ENCODE results near the gene ASPG.
A peak's percentile ranks its signal among the peaks of the same experiment; 100 is the strongest.
"Not testable (repeated sequence)": the region's sequence is repeated elsewhere in the genome, so short reads cannot be mapped to it uniquely, and the experiment has no call there.

The ASPG gene

DNA sequence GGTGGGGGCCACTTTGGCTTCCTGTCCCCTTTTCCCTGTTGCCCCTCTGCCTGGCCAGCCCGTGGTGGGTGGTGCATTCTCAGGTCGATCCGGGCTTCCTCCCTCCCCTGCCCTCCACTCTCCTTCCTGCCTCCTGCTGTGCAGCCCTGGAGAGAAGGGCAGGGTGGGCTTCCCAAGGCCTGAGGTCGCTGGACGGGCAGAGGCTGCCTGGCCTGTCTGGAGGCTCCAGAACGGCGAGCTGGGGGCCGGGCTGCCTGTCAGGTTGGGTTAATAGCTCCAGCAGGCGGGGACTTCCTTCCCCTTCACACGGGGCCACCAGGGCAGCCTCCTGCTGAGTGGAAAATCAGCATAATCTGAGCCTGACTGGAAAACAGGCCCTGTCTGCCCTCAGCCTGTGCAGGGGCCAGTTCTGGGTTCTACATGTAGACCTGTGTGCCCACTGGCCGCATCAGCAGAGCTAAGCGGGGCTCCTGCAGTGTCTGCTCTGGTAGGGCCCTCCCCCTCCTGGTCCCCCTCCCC, 64.2 kb downstream of the ASPG start:
- DNase-seq: peak; percentile 73

DNA sequence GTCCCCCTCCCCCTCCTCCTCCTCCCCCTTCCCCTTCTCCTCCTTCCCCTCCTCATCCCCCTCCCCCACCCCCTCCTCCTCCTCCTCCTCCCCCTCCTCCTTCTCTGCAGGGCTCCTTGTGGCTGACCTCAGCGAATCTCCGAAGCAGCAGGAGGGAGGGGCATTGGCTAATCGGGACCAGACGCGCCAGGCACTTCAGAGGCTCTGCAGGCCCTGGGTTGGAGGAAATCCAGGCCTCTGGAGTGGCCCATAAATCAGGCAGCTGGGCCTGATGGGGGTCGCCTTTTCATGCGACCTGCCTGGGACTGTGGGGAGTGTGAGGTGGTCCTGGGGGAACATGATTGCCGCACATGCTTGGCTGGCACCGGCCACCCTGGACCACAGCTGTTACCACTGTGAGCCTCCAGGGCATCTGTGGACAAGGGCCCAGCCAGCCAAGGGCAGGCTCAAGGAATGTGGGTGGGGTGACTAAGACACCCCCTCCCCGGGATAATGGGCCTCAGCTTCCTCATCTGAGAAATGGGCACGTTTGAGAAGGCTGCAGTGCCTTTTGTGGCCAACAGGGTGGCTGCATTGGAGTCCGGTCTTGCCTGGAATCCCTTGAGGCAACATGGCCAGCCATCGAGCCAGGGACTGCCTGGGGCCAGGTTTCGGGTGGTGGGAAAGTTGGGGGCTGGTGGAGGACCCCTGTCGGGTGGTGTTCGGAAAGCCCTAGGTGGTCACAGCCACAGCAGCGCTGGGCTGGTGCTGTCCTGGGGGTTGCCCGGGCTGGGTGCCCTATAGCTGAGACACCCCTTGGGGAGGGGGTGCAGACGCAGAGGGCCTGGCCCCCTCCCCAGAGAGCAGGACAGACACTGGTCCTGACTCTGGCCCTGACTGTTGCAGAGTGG, 64.9 kb downstream of the ASPG start:
- DNase-seq: peak; percentile 81

DNA sequence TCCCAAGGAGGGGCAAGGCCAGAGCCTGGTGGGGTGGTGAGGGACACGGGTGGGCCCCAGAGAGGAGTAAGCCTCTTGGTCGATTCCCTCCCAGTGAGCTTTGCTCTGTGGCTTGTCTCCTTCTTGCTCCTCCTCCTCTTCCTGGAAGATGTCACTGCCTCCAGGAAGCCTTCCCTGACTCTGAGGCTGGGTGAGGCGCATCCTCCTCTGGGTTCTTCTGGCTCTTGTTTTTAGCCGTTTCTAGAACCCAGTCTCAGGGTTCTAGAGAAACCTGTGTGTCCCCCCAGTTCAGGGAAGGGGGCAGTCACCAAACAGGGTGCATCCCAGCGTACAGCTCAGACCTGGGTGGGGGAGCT, 65.5 kb downstream of the ASPG start:
- DNase-seq: no peak

DNA sequence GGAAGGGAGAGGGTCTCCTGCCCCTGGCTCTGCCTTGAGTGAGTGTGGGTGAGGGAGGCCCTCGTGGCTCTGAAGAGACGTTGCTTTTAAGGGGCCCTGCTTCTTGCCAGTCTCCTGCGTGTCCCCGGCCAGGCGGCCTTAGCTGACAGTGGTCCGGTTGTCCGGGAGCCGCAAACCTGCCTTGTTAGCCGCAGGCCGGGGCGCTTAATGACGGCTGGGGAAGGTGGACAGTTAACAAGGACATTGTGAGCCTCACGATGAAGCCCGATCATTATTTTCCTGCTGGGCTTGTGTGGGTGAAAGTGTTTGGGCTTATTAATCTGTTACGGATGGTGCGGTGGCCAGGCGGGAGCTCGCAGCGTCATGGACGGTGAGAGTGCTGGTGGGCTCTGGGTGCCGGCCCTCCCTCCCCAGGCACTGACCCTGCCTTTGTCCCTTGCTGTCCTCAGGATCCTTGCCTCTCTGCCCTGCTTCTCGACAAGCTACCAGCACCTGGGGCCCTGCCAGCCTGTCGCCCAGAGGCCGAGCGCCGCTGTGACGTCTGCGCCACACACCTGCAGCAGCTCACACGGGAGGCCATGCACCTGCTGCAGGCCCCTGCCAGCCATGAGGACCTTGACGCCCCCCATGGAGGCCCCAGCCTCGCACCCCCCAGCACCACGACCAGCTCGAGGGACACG, 66.2 kb downstream of the ASPG start:
- DNase-seq: no peak

DNA sequence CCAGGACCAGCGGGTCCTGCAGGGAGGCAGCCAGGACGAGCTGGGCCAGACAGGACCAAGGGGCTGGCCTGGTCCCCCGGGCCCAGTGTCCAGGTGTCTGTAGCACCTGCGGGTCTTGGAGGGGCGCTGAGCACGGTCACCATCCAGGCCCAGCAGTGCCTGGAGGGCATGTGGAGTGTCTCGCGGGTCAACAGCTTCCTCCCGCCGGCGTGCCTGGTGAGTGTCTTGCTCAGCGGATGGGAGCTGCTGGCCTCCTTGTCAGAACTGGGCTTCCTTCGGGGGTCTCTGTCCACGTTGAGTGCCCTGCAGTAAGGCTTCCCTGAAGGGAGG, 66.7 kb downstream of the ASPG start:
- DNase-seq: no peak

DNA sequence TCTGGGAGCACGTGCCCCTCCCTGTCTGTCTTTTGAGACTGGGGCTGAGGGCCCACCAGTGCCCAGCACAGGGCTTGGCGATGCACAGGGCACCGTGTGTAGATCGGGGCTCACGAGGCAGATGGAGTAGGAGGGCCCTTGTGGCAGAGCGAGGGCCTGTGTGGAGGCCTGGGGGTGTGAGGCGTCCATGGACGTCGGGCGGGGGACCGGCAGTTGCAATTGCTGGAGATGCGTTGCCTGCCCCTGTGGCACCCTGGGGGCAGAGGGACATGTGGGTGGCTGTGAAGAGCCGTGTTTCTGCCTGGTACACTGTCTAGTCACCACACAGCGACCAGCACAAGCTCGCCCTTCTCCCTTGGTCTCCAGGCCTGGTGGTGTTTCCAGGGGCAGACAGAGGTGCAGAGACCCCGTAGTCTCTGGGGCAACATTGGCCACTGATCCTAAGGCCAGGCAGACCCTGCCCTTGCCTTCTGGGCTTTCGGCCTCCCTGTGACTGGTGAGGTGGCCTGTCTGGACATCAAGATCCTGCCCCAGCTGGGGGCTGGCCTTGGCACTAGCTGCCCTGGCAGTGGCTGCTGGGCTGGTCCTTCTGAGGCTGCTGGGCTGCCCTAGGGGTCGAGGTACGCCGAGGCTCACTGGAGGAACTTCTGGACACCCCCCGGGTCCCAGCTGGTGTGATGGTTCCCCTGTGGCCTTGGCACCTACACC, 67.3 kb downstream of the ASPG start:
- DNase-seq: no peak

DNA sequence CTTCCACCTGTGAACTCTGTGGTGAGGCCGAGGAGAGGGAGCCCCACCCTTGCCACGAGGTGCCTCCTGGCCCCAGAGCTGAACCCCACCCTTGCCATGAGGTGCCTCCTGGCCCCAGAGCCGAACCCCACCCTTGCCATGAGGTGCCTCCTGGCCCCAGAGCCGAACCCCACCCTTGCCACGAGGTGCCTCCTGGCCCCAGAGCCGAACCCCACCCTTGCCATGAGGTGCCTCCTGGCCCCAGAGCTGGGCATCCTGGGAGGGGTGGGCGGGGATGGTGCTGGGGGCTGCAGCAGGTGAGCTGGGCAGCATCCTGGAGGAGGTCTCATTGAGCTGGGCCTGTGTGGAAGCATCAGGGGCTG, 67.9 kb downstream of the ASPG start:
- not testable (repeated sequence) for DNase-seq

DNA sequence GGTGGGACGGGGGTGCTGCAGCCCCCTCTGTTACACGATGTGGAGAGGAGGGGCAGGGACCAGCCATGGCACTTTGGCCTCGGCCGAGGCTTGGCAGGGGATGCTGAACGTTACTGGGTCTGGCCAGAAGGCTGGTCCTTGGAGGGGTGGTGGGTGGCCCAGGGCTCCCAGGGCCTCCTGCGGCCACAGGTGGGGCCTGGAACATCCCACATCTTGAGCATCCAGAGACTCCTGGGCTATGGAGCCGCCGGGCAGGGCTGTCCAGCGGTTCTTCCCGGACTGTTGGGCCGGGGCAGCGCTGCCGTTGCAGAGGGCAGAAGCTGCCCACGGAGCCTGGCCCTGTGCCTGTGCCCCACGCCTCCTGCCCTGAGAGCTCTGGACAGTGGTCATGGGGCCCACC, 68.7 kb downstream of the ASPG start:
- no peak for DNase-seq

DNA sequence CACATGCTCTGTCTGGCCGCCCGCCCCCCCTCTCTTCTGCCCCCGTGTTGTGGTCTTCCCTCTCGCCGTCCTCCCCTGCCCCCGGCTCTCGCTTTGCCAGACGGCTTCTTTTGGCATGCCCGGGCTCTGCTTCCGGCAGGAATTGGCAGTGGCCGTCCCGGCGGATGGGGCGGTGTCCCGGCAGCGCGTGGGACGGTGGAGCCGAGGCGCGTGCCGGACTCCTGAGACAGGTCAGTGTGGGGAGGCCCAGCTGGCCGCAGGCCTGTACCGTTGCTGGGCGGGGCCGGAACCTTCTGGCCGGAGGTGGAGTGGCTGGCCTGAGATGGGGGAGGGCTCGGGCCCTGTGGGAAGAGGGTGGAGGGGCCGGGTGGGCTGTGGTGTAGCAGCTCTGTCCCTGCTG, 70.0 kb downstream of the ASPG start:
- DNase-seq: no peak

DNA sequence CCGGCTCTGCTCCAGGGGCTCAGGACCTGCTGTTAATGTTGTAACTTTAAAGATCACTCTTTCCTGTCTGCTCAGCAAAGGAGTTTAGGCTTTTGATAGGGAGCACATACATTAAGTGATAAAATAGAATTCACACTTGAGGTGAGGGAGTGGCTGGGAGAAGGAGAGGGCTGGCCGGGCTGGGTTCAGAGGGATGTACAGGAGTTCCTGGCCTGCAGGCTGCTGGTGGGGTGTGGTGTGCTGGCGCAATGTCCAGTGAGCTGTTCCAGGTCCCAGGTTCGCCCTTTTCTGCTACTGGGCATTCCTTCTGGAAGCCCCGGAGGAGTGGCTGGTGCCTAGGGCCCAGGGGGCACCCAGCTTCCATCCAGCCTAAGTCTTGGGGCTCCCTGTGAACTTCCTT, 70.6 kb downstream of the ASPG start:
- no peak for DNase-seq

DNA sequence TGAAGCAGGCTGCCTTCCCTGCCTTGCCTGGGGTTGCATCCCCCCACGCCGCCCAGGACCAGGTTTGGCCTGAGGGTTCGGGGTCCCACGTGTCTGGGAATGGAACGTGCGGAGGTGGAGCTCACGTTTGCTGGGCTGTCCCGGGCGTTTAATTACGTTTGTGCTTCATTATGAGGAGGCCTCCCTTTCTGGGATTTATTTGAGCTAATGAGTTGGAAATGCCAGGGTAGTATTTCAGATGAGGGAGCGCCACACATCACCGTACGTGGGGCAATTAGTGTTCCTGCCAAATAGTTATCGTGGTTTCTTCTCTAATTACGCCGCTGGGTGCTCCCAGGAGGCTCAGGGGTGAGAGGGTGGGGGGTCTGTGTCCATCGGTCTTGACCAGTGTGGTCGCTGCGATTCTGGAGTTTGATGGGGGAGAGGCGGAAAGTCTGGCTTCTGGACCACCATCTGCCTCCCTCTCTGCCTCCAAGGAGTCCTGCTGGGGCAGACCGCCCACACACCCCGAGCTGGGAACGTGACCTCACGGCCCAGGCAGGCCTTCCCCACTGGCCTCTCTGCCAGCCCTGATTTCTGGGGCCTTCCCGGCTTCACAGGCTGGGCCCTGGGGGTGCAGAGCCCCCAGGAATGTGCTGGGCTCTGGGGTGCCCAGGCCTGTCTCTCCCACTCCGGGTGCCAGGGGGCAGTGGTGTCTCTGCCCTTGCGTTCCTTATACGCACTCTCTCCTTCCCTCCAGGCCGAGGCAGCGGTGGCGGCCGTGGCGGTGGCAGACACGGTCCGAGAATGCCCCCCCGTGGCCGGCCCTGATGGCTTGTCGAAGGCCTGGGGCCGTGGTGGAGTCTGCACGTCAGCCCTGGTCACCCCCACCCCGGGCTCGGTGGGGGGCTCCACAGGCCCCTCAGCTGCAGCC, 71.8 kb downstream of the ASPG start:
- DNase-seq: peak; percentile 31

DNA sequence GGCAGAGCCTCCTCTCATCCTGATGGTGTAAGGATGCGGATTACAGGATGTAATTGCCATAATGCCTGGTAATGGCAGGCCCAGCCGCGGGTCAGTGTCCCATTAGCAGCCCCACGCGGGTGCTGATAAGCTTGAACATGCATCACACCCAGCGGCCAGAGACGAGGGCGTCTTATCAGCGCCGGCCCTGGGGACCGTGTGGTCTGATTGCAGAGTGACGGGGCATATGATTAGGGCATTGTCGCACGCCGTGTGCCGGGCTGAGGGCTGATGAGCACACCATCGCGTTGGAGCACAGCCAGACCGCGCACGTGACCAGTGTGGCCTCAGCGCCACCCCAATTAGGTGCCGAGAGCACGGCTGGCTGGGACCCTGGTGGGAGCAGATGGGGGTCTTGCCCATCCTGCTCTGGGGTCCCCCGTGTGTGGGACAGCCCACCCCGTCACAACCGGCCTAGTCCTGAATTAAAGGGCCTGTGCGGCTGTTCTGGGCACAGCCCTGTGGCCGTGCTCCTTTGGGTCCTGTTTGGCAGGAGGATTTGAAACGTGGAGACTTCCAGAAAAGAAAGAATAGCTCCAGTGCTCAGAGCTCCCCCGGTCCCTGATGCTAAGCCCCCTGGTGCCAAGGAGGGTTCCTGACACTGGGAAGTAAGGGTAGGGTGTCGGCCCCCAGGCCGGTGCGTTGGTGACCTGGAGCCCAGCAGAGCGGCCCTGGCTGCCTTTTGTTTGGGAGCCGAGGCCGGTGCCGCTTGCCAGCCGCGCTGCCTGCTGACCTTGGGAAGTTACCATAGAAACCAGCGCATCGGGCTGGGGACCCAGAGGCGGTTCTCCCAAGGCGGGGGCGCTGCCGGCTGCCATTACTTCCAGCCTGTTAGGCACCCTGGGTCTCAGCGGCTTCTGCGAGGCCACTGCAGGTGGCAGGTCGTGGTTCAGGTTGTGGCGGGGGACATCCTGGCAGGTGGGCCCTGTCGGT, 73.6 kb downstream of the ASPG start:
- no peak for DNase-seq

DNA sequence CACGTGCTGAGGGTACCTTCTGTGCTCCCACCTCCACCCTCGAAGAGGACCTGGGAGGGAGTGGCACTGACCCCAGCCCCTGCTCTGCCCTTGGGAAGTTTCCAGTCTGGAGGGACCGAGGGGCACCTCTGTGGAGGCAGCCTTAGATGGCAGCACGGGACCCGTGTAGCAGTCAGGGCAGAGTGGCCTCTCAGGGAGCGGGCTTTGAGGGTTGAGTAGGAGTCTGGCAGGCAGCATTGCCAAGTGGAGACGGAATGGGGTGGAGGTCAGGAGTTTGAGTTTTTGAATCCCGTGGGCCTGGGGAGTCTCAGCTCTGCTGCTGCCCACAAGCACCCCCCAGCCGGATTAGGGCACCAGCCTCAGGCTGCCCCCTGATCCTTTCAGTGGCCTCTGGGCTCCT, 74.5 kb downstream of the ASPG start:
- DNase-seq: no peak

DNA sequence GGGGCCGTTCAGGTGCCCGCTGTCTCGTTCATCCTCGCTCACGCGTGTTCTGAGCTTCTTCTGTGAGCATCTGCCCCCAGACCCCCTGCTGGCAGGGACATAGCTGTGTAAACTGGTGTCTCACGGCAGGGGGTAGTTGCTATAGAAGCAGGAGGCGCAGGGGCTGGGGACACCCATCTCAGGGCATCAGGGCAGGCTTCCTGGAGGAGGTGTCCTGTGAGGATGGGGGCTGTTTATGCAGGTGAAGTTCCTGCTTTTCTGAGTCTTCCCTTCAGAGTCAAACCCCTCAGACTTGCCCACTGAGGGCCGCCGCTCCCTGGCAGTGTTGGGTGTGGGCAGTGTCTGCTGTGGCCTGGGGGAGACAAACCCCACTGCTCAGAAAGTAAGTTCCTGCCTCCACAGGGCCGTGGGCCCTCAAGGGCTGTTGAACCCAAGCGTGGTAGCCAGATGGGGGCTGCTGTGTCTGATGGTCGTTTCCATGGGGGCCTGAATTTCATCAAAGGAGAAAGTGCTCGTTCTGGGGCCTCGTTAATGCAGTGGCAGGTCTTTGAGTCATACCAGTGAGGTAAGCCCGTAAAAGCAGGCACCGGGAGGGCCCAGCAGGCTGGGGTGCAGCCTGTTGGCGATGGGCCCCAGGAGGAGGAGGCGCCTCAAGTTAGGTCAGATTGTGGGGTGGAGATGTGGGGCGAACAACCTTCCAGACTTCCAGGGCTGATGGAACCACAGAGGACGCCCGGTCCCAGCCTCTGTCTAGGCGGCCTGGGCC, 76.3 kb downstream of the ASPG start:
- DNase-seq: no peak

DNA sequence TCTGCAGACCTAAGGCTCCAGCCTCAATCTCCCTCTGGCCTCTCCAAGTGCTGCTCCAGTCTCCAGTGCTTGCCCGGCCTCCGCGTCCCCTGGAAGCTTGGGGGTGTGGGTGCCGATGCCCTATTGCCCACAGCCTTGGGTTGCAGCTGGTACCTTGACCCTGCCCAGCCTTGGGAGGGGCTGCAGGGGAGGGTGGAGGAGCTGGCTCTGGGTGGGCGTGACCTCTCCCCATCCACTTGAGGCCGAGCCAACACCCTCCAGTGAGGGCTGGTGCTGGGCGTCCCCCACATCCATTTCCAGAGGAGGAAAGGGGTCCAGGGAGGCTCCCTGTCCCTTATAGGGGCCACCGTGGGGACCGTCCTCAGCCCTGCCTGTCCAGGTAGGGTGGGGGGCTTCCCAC, 77.0 kb downstream of the ASPG start:
- DNase-seq: no peak

DNA sequence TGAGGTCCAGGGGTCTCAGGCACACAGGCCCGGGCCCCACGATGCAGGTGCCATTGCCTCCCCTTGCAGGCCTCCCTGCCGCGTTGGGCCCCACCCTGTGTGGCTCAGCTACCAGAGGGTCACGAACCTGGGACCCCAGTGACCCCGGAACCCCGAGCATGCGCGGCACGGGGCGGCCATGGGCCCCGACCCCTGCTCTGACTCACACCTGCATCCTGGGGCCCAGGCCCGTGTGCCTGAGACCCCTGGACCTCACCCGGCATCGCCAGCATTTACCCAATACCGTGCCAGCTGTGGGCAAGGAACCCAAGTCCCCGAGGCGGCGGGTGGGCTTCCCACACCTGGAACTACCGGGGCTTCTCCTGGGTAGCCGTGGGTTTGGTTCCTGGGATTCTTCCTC, 78.0 kb downstream of the ASPG start:
- no peak for DNase-seq

DNA sequence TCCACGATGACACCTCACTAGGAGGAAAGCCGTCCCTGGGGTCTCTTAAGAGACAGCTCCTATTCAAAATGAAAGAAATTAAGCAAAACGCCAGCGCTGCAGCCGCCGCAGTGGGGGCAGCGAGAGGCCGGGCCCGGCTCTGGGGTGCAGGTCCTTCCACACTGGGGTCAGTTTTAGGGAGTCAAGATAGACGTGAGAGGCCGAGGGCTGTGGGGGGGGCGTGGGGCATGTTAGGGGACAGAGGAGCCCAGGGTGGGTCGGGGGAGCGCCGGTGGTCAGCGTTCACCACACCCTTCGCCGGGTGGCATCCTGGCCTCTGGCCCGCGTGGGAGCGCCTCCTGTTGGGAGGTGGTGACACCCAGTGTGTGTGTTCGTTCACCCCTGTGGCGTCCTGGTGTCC, 78.5 kb downstream of the ASPG start:
- no peak for DNase-seq

DNA sequence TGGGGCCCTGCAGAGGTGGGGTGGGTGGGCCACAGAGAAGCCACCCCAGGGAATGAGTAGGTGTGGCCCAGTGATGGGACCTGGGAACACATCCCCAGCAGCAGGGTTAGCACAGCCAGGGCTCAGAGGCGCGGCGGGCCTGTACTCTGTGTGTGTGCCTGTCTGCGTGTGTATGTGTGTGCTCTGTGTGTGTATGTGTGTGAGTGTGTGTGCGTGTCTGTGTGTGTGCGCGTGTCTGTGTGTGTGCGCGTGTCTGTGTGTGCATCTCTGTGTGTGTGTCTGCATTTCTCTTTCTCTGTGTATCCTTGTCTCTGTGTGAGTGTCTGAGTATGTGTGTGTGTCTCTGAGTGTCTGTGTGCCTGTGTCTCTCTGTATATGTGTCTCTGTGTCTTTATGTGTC, 79.0 kb downstream of the ASPG start:
- no peak for DNase-seq
